ENCODE data around the gene SIRT3.
"Not testable (repeated sequence)": the region's sequence is repeated elsewhere in the genome, so short reads cannot be mapped to it uniquely, and the experiment has no call there.

SIRT3 gene

DNA sequence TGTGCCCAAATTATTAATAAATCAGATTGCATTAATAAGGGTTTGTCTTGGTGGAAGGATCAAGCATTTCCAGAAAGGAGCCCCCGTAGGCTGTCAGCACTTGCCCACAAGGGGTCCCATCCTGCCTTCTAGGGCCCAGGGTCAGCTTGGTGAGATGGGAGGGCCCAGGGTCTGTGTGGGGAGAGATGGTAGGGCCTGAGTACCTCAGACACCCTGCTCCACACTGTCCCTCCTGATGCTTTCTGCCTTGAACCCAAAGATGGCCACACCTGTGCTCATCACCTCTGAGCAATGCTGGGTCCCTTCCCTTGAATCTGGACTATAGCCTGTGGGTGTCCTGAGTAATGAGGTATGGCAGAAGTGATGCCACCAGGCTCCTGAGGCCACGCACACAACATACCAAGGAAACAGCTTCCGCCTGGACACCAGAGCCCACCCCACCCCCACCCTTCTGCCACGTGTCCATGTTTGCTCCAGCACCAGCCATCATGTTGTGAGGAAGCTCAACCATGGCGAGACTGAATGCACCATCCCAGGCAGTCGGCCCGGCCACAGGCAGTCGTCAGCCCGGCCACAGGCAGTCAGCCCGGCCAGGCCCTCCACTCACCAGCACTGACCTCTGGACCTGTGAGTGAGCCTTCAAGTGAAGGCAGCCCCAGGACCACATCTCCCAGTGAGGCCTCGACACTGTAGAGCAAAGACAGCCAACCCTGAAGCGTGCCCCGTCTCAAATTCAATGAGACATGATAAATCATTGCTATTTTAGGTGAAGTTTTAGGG lies 35.7 kb downstream of the SIRT3 start:
- DNase-seq: no peak

DNA sequence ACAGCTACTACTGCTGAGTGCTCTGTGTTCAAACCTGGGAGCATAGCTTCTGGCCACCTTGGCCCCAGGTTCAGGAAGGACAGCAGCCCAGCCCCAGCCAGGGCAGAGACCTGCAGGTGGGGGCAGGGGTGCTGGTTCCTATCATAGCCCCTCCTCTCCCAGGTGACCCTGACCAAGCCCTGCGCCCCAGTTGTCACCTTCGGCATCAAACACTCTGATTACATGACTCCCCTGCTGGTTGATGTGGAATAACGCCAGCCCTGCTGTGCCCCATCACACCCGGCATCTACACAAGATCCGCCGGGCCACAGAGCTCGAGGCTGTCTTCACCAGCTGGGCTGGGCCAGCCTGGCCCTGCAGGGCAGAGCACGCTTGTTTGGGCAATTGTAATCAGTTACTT lies 36.4 kb downstream of the SIRT3 start:
- no peak for DNase-seq

DNA sequence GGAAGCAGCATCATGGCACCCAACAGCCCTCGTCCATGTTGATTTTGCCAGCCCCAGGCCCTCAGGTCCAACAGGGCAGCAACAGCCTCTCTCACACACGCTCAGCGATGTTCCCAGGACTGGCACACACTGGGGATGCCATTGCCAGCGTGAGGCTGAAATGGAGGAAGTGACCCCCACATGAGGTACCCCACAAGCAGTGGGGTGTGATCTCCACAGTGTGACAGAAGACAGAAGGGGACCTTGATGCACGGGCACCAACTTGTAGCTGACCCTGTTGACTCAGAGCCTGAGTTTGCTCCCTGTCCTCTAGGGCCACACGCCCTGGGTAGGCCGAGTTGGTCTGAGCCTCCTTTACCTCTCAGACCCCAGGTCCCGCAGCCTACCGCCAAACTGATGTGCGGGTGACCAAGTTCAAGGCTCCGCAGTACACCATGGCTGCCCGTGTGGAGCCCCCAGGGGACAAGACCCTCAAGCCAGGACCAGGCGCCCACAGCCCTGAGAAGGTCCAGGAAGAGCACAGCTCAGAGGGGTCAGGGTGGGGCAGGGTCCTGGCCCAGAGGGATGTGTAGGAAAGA lies 37.0 kb downstream of the SIRT3 start:
- DNase-seq: peak in 1 of 2 donors; percentile 16

DNA sequence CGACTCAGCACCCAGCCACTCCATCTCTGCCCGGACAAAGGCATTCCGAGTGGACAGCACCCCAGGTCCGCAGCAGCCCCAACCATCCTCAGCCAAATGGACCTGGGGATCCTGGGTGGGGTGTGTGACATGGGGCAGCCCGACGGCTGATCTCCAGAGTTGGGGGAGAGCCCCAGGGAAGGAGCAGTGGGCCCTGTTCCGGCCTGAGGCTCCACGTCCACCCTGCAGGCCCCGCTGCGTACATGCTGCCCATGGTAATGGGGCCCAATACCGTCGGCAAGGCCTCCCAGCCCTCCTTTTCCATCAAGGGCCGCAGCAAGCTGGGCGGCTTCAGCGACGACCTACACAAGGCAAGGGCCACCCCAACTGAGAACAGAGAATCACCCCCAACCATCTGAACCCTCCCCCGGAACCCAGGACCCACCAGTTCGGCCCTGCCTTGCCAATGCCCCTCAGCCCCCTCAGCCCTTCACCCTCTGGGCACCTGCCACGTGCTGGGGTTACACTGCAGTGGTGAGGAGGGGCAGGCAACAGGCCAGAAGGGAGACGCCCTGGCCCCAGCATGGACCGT lies 37.8 kb downstream of the SIRT3 start:
- DNase-seq: peak in 1 of 2 donors; percentile 2

DNA sequence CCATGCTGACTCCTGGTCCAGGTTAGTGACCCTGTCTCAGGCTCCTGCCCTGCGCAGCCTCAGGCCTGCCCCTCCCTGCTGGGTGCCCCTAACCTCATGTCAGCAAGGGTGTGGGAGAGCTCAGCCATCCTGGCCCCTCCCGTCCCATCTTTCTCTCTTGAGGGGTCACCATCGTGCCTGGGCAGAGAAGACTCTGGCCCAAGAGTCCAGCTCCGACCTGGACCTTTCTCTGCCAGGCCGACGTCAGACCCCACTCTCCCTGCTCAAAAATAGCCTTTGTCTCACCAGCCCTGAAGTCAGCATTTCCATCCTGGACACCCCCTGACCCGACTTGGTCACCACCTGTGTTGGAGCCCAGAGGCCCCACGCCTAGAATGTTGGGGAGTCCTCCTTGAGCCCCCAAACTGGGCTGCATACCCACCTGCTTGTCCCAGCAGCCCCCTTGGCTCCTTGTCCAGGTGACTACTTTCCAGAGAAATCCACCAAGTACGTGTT lies 38.4 kb downstream of the SIRT3 start:
- peak in 1 of 2 donors; percentile 0 for DNase-seq

DNA sequence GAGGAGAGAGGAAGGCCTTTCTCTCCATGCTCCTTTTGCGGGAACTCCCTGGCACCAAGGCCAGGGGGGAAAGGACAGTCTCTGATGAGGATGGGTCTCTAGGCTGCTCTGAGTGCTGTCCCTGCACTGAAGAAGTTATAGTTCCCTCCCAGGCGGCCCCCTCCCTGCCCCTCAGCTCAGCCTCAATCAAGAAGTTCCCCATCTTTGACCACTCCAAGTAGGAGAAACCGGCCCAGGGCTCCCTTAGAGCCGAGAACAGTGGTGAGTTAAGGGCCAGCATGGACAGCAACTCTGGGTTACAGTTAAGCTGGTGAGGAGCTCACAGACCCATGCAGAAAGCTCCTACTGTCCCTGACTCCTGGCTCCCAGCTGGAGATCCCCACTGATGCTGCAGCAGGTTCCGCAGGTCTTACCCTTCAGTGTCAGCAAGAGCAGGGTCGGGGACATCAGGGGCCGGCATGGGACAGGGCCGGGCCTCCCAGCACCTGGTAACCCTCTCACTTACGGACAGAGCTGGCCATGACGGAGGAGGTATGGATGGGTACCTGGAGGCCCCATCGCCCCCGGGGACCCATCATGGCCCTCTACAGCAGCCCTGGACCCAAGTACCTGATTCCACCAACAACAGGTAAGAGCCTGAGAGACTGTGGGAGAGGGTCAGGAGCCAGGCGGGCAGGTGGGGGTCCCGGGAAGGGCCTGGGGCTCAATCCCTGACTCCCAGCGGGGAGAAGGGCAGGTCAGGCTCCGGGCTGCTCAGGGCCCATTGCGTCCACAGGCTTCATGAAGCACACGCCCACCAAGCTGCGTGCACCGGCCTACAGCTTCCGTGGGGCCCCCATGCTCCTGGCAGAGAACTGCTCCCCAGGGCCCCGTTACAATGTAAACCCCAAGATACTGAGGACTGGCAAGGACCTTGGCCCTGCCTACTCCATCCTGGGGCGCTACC lies 39.1 kb downstream of the SIRT3 start:
- DNase-seq: peak; percentile 0 to 16

DNA sequence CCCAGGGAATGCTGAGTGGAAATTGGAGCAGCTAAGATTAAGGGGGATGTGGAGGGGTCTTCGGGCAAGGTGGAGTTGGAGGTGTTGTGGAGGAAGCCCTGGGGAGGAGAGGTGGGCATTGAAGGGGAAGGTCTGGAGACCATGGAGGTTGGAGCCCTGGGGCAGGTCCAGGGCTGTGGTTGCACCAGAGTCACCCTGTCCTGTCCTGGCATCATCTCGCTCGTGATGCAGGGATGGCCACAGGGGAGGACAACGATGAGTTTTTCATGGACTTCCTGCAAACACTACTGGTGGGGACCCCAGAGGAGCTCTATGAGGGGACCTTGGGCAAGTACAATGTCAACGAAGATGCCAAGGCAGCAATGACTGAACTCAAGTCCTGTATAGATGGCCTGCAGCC lies 42.7 kb downstream of the SIRT3 start:
- peak in 1 of 2 donors; percentile 16 for DNase-seq

DNA sequence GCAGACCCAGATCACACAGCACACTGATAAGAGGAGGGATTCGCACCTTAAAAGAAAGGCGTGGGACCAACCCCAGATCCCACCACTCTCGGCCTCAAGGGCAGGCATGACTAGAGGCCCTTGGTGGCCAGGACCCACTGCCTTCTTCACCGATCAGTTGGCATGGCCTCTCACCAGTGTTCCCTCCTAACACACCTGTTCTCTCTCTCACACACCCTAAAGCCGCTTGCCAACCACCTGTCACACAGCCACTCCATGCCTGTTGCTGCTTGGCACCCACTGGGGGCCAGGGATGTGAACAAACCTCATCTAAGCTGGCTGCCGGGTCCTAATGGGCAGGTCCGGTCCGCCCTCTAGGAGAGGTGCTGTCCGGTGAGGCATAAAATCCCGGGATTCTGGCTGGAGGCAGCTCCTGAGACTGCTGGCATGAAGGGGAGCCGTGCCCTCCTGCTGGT lies 43.4 kb downstream of the SIRT3 start, which contains the start of gene SCGB1C1:
SCGB1C1 (plus strand) TSS at position 405 of the 455 bp plus-strand sequence; CDS start at position 427, 22 bp downstream.
- not testable (repeated sequence) for DNase-seq

DNA sequence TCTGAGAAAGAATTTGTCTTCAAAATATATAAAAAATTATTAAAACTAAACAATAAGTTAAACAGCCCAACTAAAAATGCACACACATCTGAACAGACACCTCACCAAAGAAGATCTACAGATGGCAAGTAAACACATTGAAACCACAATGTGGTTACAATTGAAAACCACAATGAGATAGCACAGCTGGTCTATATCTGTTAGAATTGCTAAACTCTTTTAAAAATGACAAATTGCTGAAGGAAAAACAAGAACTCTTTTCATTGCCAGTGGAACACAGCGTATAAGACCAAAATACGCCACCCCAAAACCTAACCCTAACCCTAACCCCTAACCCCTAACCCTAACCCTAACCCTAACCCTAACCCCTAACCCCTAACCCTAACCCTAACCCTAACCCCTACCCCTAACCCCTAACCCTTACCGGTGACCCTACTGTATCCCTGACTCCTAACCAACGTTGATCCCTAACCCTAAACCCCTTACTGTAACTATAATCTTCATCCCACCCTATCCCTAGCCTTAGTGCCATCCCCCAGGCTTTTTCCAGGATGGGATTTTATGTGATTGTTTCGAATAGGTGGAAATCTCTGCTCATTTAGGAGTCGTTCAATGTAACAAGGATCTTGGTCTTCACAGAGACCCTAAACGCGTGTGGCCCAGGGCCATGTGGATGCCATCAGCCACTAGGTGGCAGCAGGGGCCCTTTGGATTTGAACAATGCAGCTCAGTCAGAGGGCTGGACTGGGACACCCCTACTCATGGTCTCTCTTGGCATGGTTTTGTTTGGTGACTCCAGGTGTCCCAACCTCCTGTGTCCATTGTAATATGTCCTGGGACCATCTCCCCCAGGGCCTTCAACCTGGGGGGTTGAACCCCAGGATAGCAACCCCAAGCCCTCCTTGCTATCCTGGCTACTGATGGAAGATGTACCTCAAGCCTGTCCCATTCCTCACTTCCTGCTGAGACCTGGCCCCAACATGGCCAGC lies 44.4 kb downstream of the SIRT3 start:
- DNase-seq: peak; percentile 47 to 55

DNA sequence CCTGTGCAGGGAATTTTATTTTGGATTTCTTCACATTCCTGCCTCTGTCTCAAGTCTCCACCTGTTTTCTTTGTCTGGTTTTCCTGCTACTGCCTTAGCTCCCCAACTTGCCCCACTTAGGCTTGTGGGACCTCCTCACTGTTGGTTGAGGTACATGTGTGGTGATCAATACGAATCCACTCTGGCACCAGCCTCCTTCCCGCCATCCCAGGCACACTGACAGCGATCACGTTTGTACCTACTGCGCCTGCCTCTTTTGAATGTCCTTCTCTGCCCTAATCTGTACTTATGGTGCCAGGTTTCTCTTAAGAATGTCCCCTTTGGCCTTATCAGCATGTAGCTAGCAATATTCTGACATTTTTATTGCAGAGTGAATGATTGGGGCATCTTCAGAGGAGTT lies 45.6 kb downstream of the SIRT3 start:
- not testable (repeated sequence) for DNase-seq

DNA sequence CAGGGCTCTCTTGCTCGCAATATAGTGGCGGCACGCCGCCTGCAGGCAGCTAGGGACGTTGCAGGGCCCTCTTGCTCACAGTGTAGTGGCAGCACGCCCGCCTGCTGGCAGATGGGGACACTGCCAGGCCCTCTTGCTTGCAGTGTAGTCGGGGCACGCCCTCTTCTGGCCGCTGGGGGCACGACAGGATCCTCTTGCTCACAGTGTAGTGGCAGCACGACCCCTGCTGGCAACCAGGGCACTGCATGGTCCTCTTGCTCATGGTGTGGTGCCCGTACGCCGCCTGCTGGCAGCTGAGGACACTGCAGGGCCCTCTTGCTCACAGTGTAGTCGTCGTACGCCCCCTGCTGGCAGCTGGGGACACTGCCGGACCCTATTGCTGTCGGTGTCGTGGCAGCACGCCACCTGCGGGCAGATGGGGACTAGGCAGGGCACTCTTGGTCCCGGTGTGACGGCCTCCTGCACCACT lies 46.3 kb downstream of the SIRT3 start:
- DNase-seq: peak; percentile 43 to 55

DNA sequence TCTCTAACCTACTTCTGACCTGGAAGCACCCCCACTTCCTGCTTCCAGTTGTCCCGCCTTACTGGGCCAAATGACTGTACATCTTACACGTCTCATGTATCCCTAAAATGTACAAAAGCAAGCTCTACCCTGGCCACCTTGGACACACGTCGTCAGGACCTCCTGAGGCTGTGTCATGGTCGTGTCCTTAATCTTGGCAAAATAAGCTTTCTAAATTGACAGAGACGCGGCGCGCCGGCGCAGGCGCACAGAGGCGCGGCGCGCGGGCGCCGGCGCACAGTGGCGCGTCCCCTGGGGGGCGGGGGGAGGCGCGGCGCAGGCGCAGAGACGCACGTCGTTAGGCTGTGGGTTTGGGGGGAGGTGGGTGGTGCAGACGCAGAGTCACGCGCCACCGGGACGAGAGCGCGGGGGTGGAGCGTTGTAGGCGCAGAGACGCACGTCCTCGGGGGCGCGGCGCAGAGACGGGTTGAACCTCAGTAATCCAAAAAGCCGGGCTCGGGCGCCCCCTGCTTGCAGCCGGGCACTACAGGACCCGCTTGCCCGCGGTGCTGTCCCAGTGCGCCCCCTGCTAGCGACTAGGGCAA lies 46.9 kb downstream of the SIRT3 start:
- not testable (repeated sequence) for DNase-seq

DNA sequence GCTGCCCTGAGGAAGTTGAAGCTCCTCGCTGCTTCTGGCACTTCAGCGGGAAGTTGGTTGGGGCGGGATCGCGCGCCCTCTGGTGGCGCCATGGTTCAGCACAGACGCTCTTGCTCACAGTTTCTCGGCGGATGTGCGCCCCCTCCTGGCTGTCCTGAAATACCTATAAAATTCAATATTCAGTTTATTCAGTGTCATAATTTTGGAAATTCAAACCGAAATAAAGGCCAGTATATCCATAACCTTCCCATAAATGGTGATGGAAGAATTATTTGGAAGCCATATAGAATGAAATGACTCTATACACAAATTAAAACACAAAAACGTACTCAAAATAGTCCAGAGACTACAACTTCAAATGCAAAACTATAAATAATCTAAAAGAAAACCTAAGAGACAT lies 55.9 kb downstream of the SIRT3 start:
- not testable (repeated sequence) for DNase-seq

Measured in stimulated activated CD4-positive, alpha-beta T cell treated with anti-CD3 and anti-CD28 coated beads, Interleukin-2, amount 100 ng/mL, for 24 hours (primary cell).